ENCODE data around the gene GID4. TPM values are rescaled to one million over a fixed set of nuclear protein-coding genes. Genes with fewer than 3 reads are reported as not detected.

The GID4 gene
- total RNA-seq, 1 experiment from 2014 or later: 11.4 TPM

DNA sequence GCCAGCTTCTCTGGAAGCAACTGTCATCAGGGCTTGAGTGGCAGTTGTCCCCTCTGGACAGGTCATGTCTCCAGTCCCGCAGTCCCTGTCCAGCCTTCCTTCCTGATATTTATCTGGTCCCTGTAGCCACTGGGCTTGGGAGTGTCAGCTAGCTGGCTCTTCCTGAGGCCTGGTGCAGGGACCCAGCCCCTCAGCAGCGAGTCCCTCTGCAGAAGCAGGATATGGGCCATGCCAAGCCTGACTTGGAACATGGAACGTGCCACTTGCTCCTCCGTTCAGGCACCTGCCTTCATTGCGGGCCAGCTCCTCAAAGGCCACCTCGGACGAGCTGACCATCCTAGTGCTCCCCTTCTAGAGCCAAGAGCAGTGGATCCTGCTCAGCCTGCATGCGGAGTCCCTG lies 40.3 kb upstream of the GID4 start:
- no CpG with 5 or more reads among the region's 8 CpGs for WGBS (ENCODE audit: extremely low coverage, insufficient read length, low lambda C conversion rate)

More for the DNA sequence above, 40.3 kb upstream of the GID4 start:
- DNase-seq: no peak
- no peak overlapping the region for H2AFZ ChIP-seq (ENCODE audit: low read length)
- H2BK15ac ChIP-seq (ENCODE audit: low read depth, low read length): no peak overlapping the region
- H3K4ac ChIP-seq (ENCODE audit: low read depth, low read length): no peak overlapping the region
- no peak overlapping the region for H2BK120ac ChIP-seq (ENCODE audit: low read depth, low read length, poor library complexity, severe bottlenecking)
- no peak overlapping the region for H3T11ph ChIP-seq (ENCODE audit: low read length)
- H3K79me1 ChIP-seq (ENCODE audit: insufficient read depth, low read depth, low read length, poor library complexity, severe bottlenecking): no peaks in the 10 kb centered on the region
- H3K27ac ChIP-seq (ENCODE audit: insufficient read length, low read depth, low read length): no peak overlapping the region
- H2BK5ac ChIP-seq (ENCODE audit: insufficient read length, low read length): no peak overlapping the region
- no peak overlapping the region for H3K56ac ChIP-seq (ENCODE audit: insufficient read length, low read depth, low read length)
- H4K5ac ChIP-seq (ENCODE audit: insufficient read length, low read depth, low read length): no peak overlapping the region
- no peaks in the 10 kb centered on the region for H3K36me3 Mint-ChIP-seq (ENCODE audit: insufficient read depth in 1 of 3, low read depth in 3 of 3)
- H4K20me1 ChIP-seq (ENCODE audit: control insufficient read depth, insufficient read depth, insufficient read length): no peaks in the 10 kb centered on the region
- H2BK20ac ChIP-seq (ENCODE audit: low read depth, low read length, poor library complexity, severe bottlenecking): no peak overlapping the region
- H4K91ac ChIP-seq (ENCODE audit: insufficient read length, low read depth, low read length): no peak overlapping the region
- H3K9ac ChIP-seq (ENCODE audit: extremely low read depth, insufficient read length, low read length): no peak overlapping the region
- peaks cover 2 to 5% of the 10 kb centered on the region in 2 experiments; a peak in 1 of 4 replicates for H3K4me1 Mint-ChIP-seq
- H3K79me2 ChIP-seq (ENCODE audit: insufficient read depth, low read length): no peaks in the 10 kb centered on the region
- no peak overlapping the region for H2BK12ac ChIP-seq (ENCODE audit: insufficient read length, low read depth, low read length)
- H3K18ac ChIP-seq (ENCODE audit: insufficient read length, low read depth, low read length): no peak overlapping the region
- no peak overlapping the region for H3K4me2 ChIP-seq (ENCODE audit: insufficient read depth, insufficient read length, low read length)
- peaks cover 2% of the 10 kb centered on the region for H3K27me3 Mint-ChIP-seq (ENCODE audit: low read depth)
- no peak overlapping the region for H3K23ac ChIP-seq (ENCODE audit: insufficient read length, low read depth, low read length)
- no peaks in the 10 kb centered on the region for H3K23me2 ChIP-seq (ENCODE audit: insufficient read length, low read depth, low read length, poor library complexity, severe bottlenecking)
- no peaks in the 10 kb centered on the region for H3K9me3 ChIP-seq (ENCODE audit: control insufficient read depth, low read depth, low read length)
- no peak overlapping the region for H3K4me3 Mint-ChIP-seq
- no peaks in the 10 kb centered on the region for H3K27me3 ChIP-seq (ENCODE audit: insufficient read depth, low read length)
- no peaks in the 10 kb centered on the region for H3K4me1 ChIP-seq (ENCODE audit: insufficient read depth, low read length)
- no peak for TF ChIP-seq CTCF (conservative IDR thresholded peaks at IDR 0.05)
- H3K27ac Mint-ChIP-seq: no peak overlapping the region
- no peaks in the 10 kb centered on the region for H3K9me3 Mint-ChIP-seq
- no peak overlapping the region for H2AK5ac ChIP-seq (ENCODE audit: insufficient read length, low read length)
- H4K8ac ChIP-seq (replicated peaks; ENCODE audit: insufficient read length, low read depth, low read length): no peak overlapping the region
- H3K14ac ChIP-seq (ENCODE audit: insufficient read depth, low read length): no peak overlapping the region; the same call in 1 of the 2 replicates
